GM12872 (cell line): ENCODE data around the gene VPS11.

Experiments
- CTCF ChIP-seq: IDR thresholded peaks from 3 replicates; pipeline ENCODE4 v1.5.1; 2011; ENCODE audit warnings: low read depth, mild to moderate bottlenecking, low read length, moderate library complexity; ENCODE audit not compliant: insufficient read depth

The VPS11 gene

GRCh38 chr11:119126675-119127268 lies 59.2 kb downstream of the VPS11 start:
- TF ChIP-seq CTCF = no peak

- TF ChIP-seq CTCF = no peak
Observed at GRCh38 chr11:119130662-119131061, 63.0 kb downstream of the VPS11 start.
